Measurements from ENCODE around the gene PRAMEF8.
"Not testable (repeated sequence)": the region's sequence is repeated elsewhere in the genome, so short reads cannot be mapped to it uniquely, and the experiment has no call there.

The PRAMEF8 gene

DNA sequence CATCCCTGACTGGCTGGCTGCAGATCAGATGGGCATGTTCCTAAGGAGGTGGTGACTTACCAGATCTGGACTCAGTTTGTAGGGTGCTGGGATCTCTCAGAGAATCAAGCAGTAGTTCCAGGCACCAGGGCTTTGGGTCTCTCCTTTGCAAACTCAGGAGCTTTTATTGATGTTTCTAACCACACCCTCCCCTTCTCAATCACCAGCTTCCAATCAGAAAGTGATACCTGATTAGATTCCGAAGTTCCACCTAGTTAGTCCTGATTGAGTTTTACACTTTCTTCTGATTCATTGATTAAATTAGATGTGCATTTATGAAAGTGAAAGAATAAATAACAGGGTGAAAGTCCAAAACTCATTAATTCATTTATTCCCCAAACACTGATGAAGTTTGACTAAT is at the start of gene PRAMEF8:
TSS of gene PRAMEF8 (minus strand) at position 101 of the 400 bp plus-strand sequence. CDS start 1,046 bp downstream, outside the sequence.
- DNase-seq (ENCODE audit: low spot score) = not testable (repeated sequence)

DNA sequence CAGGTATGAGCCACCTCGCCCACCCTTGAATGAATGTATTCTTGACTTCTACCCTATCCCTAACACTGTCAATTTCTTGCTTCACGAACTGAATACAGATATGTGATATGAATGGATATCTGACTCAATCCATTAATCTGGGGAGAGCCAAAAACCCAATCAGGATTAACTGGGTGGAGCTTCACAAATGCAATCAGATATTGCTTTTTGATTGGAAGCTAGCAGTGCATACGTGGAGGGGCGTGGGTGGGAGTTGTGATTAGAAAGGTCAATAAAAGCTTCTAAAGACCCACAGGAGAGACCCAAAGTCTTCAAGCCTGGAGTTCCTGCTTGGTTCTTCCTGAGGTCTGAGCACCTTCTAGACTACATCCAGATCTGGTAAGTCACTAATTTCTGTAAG is 30.3 kb upstream of the PRAMEF8 start, which contains the start of gene PRAMEF15:
TSS of gene PRAMEF15 (plus strand) at position 301 of the 400 bp plus-strand sequence. CDS start 2,827 bp downstream, outside the sequence.
- not testable (repeated sequence) for DNase-seq (ENCODE audit: low spot score)

DNA sequence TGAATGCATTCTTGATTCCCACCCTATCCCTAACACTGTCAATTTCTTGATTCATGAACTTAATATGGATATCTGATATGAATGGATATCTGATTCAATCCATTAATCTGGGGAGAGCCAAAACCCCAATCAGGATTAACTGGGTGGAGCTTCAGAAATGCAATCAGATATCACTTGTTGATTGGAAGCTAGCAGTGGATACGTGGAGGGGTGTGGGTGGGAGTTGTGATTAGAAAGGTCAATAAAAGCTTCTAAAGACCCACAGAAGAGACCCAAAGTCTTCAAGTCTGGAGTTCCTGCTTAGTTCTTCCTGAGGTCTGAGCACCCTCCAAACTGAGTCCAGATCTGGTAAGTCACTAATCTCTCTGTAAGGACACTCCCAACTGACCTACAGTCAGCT is 18.3 kb upstream of the PRAMEF8 start, which contains the start of gene PRAMEF33:
TSS of gene PRAMEF33 (plus strand) at position 301 of the 400 bp plus-strand sequence. CDS start 2,416 bp downstream, outside the sequence.
- DNase-seq (ENCODE audit: low spot score) = not testable (repeated sequence)

DNA sequence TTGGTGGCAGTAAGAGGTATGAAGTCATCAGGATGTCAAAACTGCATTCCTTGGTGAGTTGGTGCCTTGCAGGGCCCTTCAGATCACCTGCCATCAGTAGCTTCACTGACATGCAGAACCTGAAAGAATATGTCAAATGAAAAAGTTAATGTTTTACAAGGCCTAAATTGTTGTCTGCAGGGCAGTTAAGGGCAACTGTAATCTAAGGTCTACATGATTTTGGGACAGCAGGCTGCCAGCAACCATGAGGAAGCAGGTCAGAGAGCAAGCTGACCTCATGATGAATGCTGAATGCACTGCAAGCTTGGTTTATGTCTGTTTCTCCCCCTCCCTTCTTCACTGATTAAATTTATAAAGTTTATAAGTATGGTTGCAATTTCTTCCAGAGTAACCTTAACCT is 17.3 kb upstream of the PRAMEF8 start:
- not testable (repeated sequence) for DNase-seq (ENCODE audit: low spot score)

DNA sequence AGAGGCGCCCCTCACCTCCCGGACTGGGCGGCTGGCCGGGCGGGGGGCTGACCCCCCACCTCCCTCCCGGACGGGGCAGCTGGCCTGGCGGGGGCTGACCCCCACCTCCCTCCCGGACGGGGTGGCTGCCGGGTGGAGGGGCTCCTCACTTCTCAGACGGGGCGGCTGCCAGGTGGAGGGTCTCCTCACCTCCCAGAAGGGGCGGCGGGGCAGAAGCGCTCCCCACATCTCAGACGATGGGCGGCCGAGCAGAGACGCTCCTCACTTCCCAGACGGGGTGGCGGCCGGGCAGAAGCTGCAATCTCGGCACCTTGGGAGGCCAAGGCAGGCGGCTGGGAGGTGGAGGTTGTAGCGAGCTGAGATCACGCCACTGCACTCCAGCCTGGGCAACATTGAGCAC is 13.8 kb upstream of the PRAMEF8 start:
- DNase-seq (ENCODE audit: low spot score) = not testable (repeated sequence)

DNA sequence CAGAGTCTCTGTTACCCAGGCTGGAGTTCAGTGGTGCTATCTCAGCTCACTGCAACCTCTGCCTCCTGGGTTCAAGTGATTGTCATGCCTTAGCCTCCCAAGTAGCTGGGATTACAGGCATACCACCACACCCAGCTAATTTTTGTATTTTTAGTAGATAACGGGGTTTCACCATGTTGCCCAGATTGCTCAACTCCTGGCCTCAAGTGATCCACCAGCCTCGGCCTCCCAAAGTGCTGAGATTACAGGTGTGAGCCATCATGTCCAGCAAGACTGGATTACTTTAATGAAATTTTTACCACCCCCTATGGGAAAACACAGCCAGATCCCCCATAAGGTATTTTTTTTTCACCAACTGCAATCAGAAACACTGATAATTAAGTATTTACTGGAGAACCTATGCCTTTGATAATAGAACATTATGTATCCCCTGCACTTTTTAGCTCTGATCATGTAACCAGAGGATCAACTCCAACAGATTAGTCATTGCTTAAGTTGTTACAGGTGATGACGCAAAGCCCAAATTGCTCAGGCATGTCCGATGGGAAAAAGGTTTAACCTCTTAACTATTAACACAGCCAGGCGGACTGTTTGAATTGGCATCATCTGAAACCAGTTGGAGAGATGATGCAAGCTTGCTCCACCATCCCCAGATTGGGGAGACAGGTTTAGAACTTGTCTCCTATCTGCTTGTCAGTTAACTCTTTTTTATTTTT is 12.4 kb upstream of the PRAMEF8 start:
- not testable (repeated sequence) for DNase-seq (ENCODE audit: low spot score)

DNA sequence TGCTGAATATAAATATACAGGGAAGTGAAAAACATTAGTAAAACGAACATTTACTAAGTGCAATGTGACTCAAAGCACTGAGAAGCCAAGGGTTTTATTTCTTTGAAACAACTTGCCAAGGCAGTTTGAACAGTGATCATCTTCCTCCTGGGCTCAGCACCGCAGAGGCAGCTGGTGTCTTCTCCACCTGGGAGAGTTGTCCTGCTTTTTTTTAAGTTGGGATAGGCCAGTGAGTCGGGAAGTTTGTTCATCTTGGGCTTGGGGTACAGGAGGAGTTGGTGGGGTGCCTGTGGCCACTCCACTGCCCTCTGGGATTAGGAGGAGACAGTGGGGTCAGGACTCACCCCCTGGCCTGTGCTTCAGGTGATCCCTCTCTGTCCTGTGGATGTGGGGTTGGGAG is 4.1 kb upstream of the PRAMEF8 start:
- DNase-seq (ENCODE audit: low spot score) = not testable (repeated sequence)

DNA sequence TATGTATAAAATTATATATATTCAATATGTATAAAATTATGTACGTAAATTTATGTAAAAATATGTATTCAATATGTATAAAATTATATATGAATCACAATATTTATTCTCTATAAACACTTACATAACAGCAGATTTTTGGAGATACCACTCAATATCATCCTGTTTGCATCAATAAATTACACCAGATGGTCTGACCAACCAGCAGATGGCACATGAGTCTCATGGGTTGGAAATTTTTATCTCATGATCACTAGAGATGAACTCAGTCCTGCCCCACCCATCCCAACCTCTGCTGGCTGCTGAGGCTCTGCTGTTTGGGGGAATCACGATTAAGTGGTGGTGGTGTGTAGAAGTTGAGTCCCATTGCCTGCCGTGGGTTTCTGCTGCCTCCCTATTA is 5.3 kb downstream of the PRAMEF8 start:
- not testable (repeated sequence) for DNase-seq (ENCODE audit: low spot score)

DNA sequence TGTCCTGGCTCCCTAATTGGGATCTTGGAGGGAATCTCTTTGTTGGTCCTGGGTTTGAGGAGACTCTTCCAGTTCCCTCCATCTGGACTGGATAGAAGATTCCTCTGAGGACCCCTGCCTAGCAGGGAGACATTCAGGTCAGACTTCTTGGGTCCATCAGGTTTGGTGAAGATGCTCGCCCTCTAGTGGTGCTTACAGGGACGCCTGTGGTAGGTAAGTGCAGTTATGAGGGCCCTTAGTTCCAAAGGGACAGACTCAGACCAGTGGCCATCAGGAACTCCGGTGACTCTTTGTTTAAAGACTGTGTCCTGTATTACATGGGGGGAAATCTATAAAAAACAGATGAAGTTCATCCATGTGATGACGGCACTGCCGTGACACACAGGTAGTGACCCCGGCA is 7.9 kb downstream of the PRAMEF8 start:
- not testable (repeated sequence) for DNase-seq (ENCODE audit: low spot score)

DNA sequence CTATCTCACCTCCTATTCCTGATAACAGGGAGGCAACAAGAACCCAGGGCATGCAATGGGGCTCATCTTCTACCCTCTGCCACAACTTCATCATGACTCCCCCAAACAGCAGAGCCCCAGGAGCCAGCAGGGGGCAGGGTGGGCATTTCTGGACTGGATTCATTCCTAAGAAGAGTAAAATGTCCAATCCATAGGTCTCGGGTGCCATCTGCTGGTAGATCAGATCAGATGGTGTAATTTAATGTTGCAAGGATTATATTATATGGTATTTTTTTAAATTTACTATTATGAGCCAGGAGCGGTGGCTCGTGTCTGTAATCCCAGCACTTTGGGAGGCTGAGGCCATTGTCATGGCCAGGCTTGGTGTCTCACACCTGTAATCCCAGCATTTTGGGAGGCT is 19.8 kb downstream of the PRAMEF8 start:
- DNase-seq (ENCODE audit: low spot score) = not testable (repeated sequence)

DNA sequence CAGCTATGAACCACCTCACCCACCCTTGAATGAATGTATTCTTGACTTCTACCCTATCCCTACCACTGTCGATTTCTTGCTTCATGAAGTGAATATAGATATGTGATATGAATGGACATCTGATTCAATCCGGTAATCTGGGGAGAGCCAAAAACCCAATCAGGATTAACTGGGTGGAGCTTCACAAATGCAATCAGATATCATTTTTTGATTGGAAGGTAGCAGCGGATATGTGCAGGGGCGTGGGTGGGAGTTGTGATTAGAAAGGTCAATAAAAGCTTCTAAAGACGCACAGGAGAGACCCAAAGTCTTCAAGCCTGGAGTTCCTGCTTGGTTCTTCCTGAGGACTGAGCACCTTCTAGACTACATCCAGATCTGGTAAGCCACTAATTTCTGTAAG is 31.0 kb downstream of the PRAMEF8 start, which contains the start of gene PRAMEF5:
TSS of gene PRAMEF5 (plus strand) at position 301 of the 400 bp plus-strand sequence. CDS start 5,071 bp downstream, outside the sequence.
- DNase-seq (ENCODE audit: low spot score) = not testable (repeated sequence)

DNA sequence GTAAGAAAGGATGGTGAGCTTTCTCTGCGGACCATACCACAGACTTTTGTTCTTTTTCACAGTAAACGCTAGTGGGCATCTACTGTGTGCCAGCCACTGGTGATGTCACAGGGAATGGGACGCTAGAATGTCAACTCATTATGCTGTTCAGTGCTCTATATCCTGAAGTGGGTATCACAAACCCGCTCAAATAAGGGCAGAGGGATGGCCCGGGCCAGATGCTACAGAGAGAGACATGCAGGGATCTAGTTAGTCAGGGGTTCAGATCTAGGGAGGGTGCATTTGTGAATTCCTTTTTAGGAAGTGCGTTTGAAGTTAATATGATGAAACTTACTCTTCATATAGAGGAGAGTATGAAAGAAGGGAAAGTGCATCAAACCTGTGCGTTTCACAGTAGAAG is 37.8 kb downstream of the PRAMEF8 start:
- DNase-seq (ENCODE audit: low spot score) = not testable (repeated sequence)

DNA sequence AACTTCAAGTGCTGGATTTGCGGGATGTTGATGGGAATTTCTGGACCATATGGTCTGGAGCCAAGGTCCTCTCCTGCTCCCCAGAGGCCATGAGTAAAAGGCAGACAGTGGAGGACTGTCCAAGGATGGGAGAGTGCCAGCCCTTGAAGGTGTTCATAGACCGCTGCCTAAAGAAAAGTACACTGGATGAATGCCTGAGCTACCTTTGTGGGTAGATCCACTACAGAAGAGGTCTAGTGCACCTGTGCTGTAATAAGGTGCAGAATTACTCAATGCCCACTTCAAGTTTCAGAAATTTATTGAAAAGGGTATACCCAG is 38.4 kb downstream of the PRAMEF8 start:
- DNase-seq (ENCODE audit: low spot score) = not testable (repeated sequence)

DNA sequence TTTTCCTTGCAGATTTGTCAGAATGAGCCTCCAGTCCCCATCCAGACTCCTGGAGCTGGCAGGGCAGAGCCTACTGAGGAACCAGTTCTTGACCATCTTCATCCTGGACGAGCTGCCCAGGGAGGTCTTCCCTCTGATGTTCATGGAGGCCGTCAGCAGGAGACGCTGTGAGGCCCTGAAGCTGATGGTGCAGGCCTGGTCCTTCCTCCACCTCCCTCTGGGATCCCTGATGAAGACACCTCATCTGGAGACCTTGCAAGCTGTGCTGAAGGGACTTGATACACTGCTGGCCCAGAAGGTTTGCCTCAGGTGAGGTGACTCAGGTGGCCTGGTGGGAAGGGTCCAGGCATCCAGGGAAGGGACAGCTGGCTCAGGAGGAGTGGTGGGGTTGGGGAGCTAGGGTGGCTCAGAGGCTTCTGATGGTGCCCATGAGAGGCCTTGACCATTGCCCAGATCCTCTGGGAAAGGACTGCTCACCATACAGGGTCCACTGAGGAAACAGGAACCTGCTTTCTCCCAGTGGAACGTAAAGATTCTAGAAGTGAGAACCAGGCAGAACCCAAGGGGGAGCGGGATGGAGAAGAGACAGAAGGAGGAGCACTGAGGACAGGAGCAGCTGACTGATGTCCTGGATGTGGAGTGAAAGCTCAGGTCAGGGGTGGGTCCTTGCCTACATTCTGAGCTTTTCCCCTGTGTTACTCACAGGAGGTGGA is 38.9 kb downstream of the PRAMEF8 start:
- DNase-seq (ENCODE audit: low spot score) = not testable (repeated sequence)

DNA sequence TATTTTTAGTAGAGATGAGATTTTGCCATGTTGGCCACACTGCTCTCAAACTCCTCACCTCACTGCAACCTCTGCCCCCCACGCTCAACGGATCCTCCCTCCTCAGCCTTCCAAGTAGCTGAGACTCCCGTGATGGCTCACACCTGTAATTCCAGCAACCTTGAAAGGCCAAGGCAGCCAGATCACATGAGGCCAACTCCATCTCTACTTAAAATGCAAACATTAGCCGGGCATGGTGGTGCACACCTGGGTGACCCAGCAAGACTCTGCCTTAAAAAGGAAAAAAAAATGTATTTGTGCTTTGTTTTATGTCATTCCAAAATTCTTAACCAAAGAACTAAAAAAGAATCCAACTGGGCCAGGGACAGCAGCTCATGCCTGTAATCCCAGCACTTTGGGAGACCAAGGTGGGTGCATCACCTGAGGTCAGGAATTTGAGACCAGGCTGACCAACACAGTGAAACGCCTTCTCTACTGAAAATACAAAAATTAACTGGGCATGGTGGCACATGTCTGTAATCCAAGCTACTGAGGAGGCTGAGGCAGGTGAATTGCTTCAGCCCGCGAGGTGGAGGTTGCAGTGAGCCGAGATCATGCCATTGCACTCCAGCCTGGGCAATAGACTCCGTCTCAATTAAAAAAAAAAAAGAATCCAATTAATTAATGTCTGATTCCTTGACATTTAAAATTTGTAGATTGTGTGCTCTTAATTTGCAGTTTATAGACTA is 41.2 kb downstream of the PRAMEF8 start:
- DNase-seq (ENCODE audit: low spot score) = not testable (repeated sequence)

DNA sequence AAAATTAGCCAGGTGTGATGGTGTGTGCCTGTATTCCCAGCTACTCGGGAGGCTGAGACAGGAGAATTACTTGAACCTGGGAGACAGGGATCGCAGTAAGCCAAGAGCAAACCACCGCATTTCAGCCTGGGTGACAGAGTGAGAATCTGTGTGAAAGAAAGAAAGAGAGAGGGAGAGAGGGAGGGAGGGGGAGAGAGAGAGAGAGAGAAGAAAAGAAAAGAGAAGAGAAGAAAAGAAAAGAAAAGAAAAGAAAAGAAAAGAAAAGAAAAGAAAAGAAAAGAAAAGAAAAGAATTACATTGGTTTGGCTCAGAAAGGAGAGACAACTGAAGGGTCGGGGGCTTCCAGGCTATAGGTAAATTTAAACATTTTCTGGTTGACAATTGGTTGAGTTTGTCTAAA is 45.3 kb downstream of the PRAMEF8 start:
- DNase-seq (ENCODE audit: low spot score) = not testable (repeated sequence)

DNA sequence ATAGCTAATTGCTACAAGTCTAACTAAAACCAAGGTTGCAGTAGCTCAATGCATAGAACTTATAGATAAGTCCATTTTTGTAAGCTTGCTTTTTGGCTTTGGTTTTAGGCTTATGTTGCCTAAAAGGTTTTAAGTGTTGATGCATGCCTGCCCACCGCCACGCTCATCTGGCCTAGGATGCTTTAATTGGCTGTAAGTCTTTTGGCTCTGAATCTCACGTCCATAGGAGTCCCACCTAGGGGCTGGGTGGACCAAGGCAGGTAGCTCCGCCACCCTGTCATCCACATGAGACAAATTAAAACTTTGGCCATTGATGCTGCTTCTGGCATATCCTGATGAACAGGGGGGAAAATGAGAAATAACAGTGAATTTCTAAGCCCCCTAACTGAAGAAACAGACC is 47.4 kb downstream of the PRAMEF8 start:
- not testable (repeated sequence) for DNase-seq (ENCODE audit: low spot score)

DNA sequence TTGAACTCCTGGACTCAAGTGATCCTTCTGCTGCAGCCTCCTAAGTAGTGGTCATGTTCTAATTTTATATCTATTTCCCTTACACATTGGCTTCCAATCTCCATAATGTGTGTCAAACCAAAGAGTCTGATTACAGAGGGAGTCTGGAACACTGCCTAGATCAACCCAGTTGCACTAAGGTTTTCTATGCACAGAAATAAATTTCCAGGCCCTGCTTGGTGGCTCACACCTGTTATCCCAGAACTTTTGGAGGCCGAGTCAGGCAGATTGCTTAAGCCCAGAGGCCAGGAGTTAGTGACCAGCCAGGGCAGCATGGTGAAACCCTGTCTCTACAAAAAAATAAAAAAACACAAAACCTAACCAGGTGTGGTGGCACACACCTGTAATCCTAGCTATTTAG is 50.9 kb downstream of the PRAMEF8 start:
- not testable (repeated sequence) for DNase-seq (ENCODE audit: low spot score)

DNA sequence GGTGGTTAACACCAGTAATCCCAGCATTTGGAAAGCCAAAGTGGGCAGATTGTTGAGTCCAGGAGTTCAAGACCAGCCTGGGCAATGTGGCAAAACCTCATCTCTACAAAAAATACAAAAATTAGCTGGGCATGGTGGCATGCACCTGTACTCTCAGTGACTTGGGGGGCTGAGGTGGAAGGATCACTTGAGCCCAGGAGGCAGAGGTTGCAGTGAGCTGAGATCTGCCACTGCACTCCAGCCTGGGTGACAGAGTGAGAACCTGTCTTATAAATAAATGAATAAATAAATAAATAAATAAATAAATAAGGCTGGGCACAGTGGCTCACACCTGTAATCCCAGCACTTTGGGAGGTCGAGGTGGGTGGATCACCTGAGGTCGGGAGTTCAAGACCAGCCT is 52.9 kb downstream of the PRAMEF8 start:
- DNase-seq (ENCODE audit: low spot score) = not testable (repeated sequence)

Measured in germinal center (tissue), 1 donor.